HG02642 (cell line): ENCODE results near the gene RUNX3.
"Not testable (repeated sequence)": the region's sequence is repeated elsewhere in the genome, so short reads cannot be mapped to it uniquely, and the experiment has no call there.

Experiments
- ATAC-seq: cut with Tn5 transposase; IDR thresholded peaks from one replicate; pipeline ENCODE4 v1.9.1; 2021; ENCODE audit warnings: mild to moderate bottlenecking; ENCODE audit not compliant: unreplicated experiment, poor library complexity

RUNX3 gene

DNA sequence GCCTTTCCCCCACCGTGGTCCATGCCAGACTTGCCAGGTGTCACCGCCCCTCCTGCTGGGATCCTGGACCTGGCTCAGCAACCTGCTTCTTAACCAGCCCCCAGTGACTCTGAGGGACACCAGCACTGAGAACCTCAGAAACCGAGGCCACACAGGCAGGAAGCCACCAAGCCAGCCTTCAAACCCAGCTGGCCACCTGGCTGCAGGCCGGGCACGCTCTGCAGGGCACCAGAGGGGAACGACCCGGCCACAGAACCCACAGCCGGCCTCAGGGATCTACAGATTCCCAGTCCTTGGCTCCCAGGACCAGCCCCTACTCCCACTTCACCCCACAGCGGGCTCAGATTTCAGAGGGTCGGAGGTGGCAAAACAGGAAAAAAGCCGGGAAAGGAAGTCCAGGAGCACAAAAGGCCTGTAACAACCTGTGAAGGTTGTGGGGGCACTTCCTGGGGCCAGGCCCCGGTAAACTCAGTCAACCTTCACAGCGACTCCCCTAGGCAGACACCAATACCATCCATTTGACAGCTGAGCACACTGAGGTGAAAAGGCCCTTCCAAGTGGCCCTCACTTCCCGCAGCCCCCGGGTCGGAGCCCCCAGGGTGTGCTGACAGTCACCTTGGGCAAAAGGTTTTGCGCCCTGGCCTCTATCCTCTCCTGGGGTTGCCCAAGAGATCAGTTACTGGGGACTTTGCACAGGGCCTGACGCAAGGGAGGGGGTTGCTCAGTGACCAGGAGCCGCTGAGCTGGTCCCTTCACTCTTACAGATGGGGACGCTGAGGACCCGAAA lies 14.1 kb downstream of the RUNX3 start:
- ATAC-seq: no peak

DNA sequence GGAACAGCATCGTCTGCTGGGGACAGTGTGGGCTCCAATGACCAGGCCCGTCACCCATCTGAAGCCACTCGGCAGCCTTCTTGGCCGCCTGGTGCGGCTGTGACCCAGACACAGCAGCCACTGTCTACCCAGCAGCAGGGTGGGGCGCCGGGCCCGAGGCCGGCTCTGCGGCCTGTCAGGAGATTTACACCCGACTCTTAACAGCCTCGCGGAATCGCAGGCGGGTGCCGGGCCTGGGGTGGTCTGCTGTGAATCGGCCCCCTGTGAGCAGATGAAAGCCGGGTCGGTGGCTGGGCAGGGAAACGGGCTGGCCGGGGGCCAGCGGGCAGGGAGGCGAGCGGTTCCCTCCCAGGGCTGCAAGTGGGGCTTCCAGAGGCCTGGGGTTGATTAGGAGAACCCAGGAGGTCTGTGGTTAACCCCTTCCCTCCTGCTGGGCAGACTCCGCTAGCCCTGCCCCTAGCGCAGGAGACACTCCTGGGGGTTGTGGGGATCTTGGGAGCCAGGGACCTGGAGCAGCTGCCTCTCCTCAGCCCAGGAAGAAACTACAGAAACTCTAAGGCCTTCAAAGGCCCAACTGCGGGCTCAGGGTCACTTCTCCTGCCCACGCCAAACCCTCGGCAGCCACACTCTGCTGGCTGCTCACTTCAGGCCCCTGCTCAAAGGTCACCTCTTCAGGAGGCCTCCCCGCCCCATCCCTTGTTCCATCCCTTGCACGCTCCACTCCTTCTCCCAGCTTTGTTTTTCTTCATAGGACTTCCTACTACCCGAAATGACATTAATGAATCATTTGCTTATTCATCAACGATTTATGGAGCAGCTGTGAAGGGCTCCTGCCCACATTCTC lies 15.6 kb downstream of the RUNX3 start:
- ATAC-seq: no peak

- no peak for ATAC-seq
These were observed 16.4 kb downstream of the RUNX3 start for GRCh38 chr1:24913616-24914225.

GRCh38 chr1:24913274-24913604 lies 16.8 kb downstream of the RUNX3 start:
- ATAC-seq: no peak

GRCh38 chr1:24912376-24913273 lies 17.5 kb downstream of the RUNX3 start:
- ATAC-seq: no peak

GRCh38 chr1:24911651-24912155 lies 18.4 kb downstream of the RUNX3 start:
- ATAC-seq: no peak

DNA sequence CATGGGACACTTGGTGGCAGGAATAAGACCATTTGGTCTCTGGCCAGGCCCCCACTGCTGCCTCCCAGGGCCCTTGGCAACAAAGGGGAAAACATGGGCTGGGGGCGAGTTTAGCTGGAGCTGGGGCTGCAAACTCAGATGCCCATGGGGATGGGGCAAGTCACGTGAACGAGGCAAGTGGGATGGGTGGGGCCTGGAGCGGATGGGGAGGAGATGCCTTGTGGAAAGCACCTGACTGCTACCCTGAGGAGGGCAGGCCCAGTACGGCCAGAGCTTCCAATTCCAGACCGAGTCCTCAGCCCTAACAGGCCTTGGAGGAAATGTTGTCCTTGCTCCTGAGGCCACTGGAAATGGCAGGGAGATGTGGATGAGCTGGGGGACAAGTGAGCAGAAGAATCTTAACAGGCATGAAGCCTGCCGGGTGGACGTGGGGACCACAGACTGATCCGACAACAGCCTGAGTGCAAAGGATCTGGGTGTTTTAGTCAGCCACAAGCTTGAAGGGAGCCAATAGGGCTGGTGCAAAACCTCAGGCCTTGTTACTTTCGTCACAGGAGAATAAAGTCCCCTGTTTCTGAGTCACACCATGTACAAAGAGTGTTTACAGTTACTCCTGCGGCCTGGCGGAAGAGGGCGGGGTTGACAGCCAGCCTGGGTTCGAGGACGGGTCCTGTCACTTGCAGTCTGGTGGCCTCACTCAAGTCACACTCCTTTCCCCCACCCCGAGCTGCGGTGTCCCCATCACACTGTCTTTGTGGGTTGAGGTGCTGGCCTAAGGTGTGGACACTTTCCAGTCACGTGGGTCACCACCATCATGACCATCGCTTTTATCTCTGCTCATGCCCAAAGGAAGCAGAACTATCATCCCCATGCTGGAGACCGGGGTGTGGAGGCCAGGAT lies 19.1 kb downstream of the RUNX3 start:
- no peak for ATAC-seq

DNA sequence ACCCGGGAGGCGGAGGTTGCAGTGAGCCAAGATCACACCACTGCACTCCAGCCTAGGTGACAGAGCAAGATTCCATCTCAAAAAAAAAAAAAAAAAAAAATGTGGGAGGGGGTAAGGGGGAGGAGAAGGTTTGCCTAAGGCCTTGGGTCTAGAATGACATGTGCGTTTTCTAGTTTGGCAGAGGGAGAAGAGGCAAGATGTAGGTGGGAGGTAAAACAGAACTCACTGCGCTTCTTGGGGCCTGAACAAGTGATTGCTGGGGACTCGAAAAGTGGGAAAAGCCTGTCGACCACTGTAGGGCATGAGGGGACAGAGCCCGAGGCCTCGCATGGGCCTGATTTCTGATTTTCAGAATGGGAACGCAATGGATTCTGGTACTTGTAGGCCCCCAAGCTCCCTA lies 19.9 kb downstream of the RUNX3 start:
- no peak for ATAC-seq

GRCh38 chr1:24909388-24909898 lies 20.6 kb downstream of the RUNX3 start:
- ATAC-seq: no peak

GRCh38 chr1:24908591-24909259 lies 21.4 kb downstream of the RUNX3 start:
- no peak for ATAC-seq

DNA sequence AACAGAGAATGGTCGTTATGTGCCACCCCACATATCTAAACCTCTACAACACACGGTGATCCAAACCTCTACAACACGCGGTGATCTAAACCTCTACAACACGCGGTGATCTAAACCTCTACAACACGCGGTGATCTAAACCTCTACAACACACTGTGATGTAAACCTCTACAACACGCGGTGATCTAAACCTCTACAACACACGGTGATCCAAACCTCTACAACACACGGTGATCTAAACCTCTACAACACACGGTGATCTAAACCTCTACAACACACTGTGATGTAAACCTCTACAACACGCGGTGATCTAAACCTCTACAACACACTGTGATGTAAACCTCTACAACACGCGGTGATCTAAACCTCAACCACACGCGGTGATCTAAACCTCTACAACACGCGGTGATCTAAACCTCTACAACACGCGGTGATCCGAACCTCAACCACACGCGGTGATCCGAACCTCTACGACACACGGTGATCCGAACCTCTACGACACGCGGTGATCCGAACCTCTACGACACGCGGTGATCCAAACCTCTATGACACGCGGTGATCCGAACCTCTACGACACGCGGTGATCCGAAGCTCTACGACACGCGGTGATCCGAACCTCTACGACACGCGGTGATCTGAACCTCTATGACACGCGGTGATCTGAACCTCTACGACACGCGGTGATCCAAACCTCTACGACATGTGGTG lies 22.3 kb downstream of the RUNX3 start:
- not testable (repeated sequence) for ATAC-seq

- ATAC-seq: no peak
These were observed 23.2 kb downstream of the RUNX3 start for GRCh38 chr1:24906760-24907490.

- no peak for ATAC-seq
These were observed 23.9 kb downstream of the RUNX3 start for GRCh38 chr1:24905979-24906720.

DNA sequence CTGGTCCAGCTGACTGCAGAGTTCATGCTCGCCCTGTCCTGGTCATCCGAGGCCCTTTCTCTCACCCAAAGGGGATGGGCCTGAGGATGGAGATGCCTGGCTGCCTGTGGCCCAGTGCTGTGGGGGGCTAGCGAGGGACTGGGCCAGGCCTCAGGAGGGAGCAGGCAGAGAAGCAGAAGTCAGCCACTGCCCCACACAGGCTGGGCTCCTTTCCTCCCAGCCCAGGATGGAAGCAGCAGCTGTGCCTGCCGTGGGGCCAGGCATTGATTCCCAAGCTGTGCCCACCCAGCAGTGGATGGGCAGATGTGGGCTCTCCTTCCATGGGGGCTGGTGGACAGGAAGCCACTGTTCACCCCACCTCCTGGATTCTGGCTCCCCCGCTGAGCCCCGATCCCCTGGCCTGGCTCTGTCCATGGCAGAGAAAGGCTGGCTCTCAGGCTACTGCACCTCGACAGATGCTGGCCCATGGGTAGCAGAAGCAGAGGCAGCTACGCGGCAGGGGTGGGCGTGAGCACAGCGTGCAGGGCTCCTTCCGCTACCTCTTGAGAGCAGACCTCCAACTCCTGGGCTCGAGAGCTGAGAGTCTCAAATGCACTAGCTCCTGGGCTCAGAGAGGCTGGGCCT lies 24.6 kb downstream of the RUNX3 start:
- no peak for ATAC-seq

DNA sequence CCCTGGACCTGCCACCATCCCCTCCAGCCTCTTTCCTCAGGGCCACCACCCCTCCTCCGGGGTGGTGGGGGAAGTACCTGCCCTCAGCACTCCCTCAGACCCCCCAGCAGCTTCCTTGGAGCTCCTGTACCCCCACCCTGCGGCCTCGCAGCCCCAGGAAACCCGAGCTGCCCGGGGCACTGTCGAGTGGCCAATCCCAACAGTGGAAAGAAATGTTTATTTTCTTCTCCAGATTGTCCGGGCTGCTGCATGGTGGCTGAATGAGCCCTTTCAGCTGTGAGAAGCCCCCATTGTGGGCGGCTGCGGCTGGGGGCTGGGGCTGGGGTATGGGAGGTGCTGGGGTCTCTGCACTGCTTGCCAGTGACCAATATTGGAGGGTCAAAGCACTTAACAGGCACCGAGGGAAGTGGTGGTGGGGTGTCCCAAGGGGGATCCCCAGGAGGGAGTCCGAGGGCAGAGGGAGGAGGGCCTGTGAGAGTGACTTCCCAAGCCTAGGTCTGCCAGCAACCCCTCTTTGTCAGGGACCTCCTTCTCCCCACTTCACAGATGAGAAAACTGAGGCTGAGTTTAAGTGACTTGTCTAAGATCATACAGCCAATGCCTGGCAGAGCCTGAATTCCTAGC lies 25.2 kb downstream of the RUNX3 start:
- no peak for ATAC-seq
